GM19351 (cell line): Measurements from ENCODE around the gene CXADR.

ENCODE experiments used
- ATAC-seq: cut with Tn5 transposase; IDR thresholded peaks from one replicate; pipeline ENCODE4 v1.9.1; 2021; ENCODE audit warnings: mild to moderate bottlenecking, moderate library complexity; ENCODE audit not compliant: unreplicated experiment

The CXADR gene

GRCh38 chr21:17585875-17586450 lies 73.1 kb downstream of the CXADR start:
- no peak for ATAC-seq

GRCh38 chr21:17590430-17590829 lies 77.6 kb downstream of the CXADR start:
- no peak for ATAC-seq

GRCh38 chr21:17597680-17598079 lies 84.8 kb downstream of the CXADR start:
- no peak for ATAC-seq

DNA sequence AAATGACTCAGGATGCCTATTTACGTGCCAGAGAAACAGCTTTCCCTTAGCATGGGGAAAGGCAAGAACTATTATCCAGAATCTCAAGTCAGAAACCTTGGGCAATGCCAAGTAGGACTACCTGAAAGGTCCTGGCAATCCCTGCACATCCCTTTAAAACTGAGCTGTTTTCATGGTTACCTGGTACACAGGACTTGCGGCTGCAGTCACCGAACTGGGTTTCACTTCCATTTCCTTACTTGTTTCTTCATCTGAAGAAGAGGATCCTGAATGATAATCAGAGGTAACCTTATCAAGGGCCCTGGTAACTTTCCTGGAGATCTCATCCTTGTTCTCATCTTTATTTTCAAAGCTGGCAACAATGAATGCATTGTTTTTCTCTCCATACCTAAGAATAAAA lies 85.6 kb downstream of the CXADR start:
- ATAC-seq = peak; percentile 85

DNA sequence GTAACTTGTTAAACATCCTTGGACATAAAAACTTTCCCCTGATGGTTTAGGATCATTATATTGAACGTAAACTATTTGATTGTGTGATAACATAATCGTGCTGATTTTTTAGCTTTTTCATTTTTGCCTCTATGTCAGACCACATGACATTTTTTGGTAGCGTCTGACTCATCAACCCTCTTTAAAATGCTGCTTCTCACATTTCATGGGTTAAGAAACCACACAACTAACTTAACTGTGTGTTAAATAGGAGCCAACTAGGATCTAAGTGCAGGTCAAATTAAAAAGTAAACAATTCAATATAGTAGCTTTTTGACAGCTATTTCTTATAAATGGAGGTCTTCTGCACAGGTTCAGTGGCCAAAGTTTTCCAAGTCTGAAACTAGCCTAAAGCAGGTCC lies 90.0 kb downstream of the CXADR start:
- no peak for ATAC-seq

DNA sequence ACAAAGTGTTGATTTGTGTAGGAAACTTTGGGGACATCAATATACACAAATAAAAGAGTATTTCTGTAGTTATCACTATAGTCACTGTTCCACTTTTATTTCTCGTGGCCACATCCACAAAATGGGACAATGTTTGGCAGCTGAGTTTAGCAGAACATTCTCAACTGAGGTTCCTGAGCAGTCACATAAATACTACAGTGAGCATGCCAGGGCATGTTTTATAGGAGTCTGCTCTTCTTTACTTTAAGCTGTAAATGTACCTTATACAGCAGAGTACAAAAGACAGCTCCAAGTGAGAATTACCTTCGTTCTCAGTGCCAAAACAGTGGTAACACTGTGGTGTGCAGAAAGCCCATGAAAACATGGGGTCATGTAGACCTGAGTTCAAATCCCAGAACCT lies 94.8 kb downstream of the CXADR start:
- no peak for ATAC-seq

DNA sequence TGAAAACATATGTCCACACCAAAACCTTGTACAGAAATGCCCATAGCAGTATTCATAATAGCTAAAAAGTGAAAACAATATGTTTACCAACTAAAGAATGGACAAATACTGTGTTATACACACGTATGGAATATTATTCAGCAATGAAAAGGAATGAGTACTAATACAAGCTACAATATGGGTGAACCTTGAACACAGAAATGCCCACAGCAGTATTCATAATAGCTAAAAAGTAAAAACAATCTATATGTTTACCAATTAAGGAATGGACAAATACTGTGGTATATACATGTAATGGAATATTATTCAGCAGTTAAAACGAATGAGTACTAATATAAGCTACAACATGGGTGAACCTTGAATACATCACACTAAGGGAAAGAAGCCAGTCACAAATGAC lies 96.8 kb downstream of the CXADR start:
- ATAC-seq = no peak

DNA sequence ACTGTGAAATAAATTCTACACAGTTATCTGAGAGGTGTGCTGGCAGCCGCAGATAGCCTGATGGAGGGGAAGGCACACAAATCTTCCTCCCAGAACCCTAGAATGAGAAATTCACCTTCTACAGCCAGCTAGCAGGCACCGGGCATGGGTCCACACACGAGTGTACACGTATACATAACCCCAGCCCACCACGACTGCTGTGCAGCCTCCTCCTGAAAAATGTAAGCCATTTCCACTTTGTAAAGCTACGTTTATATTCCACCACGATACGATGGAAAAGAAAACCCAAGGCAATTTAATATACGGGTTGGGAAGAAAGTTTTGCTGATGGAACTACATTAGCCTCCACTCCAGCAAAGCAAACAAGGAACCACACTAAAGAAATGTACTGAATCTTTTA lies 98.1 kb downstream of the CXADR start:
- no peak for ATAC-seq

- ATAC-seq = peak; percentile 63
Measured at GRCh38 chr21:17611414-17612022, 98.7 kb downstream of the CXADR start.

- peak; percentile 5 for ATAC-seq
Measured at GRCh38 chr21:17612023-17612564, 99.3 kb downstream of the CXADR start.

GRCh38 chr21:17612565-17613241 lies 99.9 kb downstream of the CXADR start, which contains the start of gene BTG3:
Gene BTG3, minus strand, starts transcription at chr21:17612901. Its CDS starts 3,757 bp downstream, at chr21:17609144.
- ATAC-seq = peak; percentile 67

- ATAC-seq = peak; percentile 2
Measured at GRCh38 chr21:17613242-17613676, 100.4 kb downstream of the CXADR start.

DNA sequence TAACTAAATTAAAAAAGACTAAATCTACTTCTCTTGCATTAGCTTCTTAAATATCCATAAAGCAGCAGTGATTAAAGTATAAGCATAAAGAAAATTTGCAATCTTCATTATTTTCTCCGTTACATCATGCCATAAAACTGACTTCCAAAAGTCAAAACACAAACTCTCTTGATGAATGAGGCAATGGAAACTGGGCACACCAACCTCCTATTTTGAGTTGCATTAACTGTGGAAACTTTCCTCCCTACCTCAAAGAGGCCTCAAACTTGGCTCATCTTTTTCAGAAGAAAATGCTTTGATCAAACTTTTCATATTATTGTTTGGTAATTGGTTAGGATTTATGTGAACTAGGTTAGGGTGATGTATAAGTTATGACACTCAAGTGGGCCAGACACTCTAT lies 104.0 kb downstream of the CXADR start:
- no peak for ATAC-seq

GRCh38 chr21:17622018-17622417 lies 109.2 kb downstream of the CXADR start:
- ATAC-seq = no peak

DNA sequence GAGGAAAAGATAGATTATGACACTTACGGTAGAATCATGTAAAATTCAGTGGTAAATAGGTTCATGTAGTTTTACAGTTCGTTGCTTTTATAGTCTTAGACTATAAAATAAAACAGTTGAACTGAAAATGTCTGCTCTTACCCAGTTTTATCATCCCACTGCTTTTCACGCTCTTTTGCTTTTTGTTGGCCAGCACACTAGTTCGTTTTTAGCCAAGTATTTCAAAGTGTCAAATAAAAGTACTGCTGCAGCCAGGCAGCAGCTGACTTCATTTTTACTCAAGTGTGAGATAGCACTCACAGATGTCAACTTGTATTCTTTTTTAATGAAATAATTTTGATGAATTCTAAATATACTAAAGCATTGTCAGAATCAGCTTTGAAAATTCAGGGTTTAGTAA lies 118.4 kb downstream of the CXADR start:
- ATAC-seq = no peak

DNA sequence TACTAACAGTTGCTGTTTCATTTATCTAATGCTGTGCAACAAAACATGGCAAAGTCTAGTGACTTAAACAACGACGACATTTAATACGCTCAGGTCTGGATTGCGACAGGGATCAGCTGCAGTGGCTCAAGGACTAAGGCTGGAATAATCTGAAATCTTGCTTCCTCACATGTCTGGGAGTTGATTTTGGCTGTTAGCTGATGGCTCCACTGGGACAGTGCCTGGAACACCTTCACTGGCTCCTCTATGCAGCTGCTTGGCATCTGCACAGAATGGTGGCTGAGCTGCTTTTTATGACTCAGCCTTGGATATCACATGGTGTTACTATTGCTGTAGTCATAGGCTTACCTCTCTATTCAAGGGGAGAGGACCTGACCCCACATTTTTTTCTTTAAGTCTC lies 123.9 kb downstream of the CXADR start:
- ATAC-seq = no peak

GRCh38 chr21:17640821-17641220 lies 128.0 kb downstream of the CXADR start:
- ATAC-seq = no peak
